Neural progenitor cell (in vitro differentiated cells): Measurements from ENCODE around the gene CAB39L. TPM values are rescaled to one million over a fixed set of nuclear protein-coding genes. Genes with fewer than 3 reads are reported as not detected.
A peak's percentile ranks its signal among the peaks of the same experiment; 100 is the strongest.

Experiments
- DNase-seq: peaks from one replicate; pipeline ENCODE4 v3.0.0-alpha.2; 2016; ENCODE audit warnings: low spot score
- H2AFZ ChIP-seq: fragments of 200-600 bp; sonication (generic); replicated peaks from 2 replicates; pipeline ENCODE4 v1.6.1; 2016; ENCODE audit warnings: antibody characterized with exemption
- H3F3A ChIP-seq: fragments of 200-600 bp; sonication (generic); 2 replicates; pipeline ENCODE4 v1.6.1; 2016; ENCODE audit warnings: antibody characterized with exemption, low read depth
- H3K27ac ChIP-seq: fragments of 200-600 bp; sonication (generic); 2 replicates; pipeline ENCODE4 v1.5.1; 2016; ENCODE audit warnings: mild to moderate bottlenecking
- H3K27me3 ChIP-seq: fragments of 200-600 bp; sonication (generic); 2 replicates; pipeline ENCODE4 v1.6.1; 2016; ENCODE audit warnings: mild to moderate bottlenecking, moderate library complexity
- H3K36me3 ChIP-seq: fragments of 200-600 bp; sonication (generic); 2 replicates; pipeline ENCODE4 v1.5.1; 2016
- H3K4me1 ChIP-seq: fragments of 200-600 bp; sonication (generic); 2 replicates; pipeline ENCODE4 v1.6.1; 2016; ENCODE audit warnings: mixed run types
- H3K4me2 ChIP-seq: fragments of 200-600 bp; sonication (generic); 2 replicates; pipeline ENCODE4 v1.6.1; 2016
- H3K4me3 ChIP-seq: fragments of 200-600 bp; sonication (generic); 2 replicates; pipeline ENCODE4 v1.5.1; 2016
- H3K79me2 ChIP-seq: fragments of 200-600 bp; sonication (generic); 2 replicates; pipeline ENCODE4 v1.6.1; 2016; ENCODE audit warnings: low read depth
- H3K9ac ChIP-seq: fragments of 200-600 bp; sonication (generic); 2 replicates; pipeline ENCODE4 v1.6.1; 2016
- H3K9me3 ChIP-seq: fragments of 200-600 bp; sonication (generic); 2 replicates; pipeline ENCODE4 v1.5.1; 2016; ENCODE audit warnings: low read depth
- H4K20me1 ChIP-seq: fragments of 200-600 bp; sonication (generic); 2 replicates; pipeline ENCODE4 v1.6.1; 2016; ENCODE audit warnings: low read depth
- H3K27ac Mint-ChIP-seq: 3 replicates; pipeline ENCODE4 v1.8.0; 2021; ENCODE audit warnings: mixed read lengths
- H3K27me3 Mint-ChIP-seq: 2 replicates; pipeline ENCODE4 v1.8.0; 2022; ENCODE audit warnings: low read depth, mild to moderate bottlenecking, inconsistent platforms, moderate library complexity, mixed read lengths; ENCODE audit not compliant: insufficient read depth
- H3K36me3 Mint-ChIP-seq: 3 replicates; pipeline ENCODE4 v1.8.0; 2021; ENCODE audit warnings: mixed read lengths
- H3K4me1 Mint-ChIP-seq: 3 replicates; pipeline ENCODE4 v1.8.0; 2021; ENCODE audit warnings: mixed read lengths
- H3K4me3 Mint-ChIP-seq: 3 replicates; pipeline ENCODE4 v1.8.0; 2021; ENCODE audit warnings: mild to moderate bottlenecking, moderate library complexity, mixed read lengths
- H3K9me3 Mint-ChIP-seq: 3 replicates; pipeline ENCODE4 v1.8.0; 2020; ENCODE audit warnings: mixed read lengths
- CTCF ChIP-seq: fragments of 200-600 bp; sonication (generic); IDR thresholded peaks from 2 replicates; pipeline ENCODE4 v1.5.1; 2017; ENCODE audit warnings: antibody characterized with exemption, mild to moderate bottlenecking
- EZH2 ChIP-seq: fragments of 200-600 bp; sonication (generic); IDR thresholded peaks from 2 replicates; pipeline ENCODE4 v1.6.1; 2017; ENCODE audit warnings: antibody characterized with exemption, mild to moderate bottlenecking, moderate library complexity
- EZH2phosphoT487 ChIP-seq: fragments of 200-600 bp; sonication (generic); IDR thresholded peaks from 2 replicates; pipeline ENCODE4 v1.6.1; 2017; ENCODE audit warnings: antibody characterized with exemption
- total RNA-seq: library from RNA; depleted of rRNA; stranded (reverse); fragments of >200 nt; gene quantifications from 2 replicates; pipeline ENCODE4 v1.2.3, GENCODE V29; 2015; ENCODE audit warnings: low replicate concordance

The CAB39L gene
- total RNA-seq, 1 donor from 2014 or later: 18.1 TPM

- no peaks in the 10 kb centered on the region for H3K27me3 ChIP-seq
- H4K20me1 ChIP-seq: no peaks in the 10 kb centered on the region
- no peaks in the 10 kb centered on the region for H3K9me3 ChIP-seq
- no peak overlapping the region for H3K4me2 ChIP-seq
- H3K79me2 ChIP-seq: no peaks in the 10 kb centered on the region
- no peak overlapping the region for H3K4me3 ChIP-seq
- H3K27me3 Mint-ChIP-seq: peaks cover 8% of the 10 kb centered on the region
- no peak overlapping the region for H3K9ac ChIP-seq
- H3K4me1 Mint-ChIP-seq: peaks cover 34% of the 10 kb centered on the region
- no peak for DNase-seq
- no peaks in the 10 kb centered on the region for H3K36me3 Mint-ChIP-seq
- no peak overlapping the region for H2AFZ ChIP-seq
- no peaks in the 10 kb centered on the region for H3K4me1 ChIP-seq
- no peak overlapping the region for H3K4me3 Mint-ChIP-seq
- H3F3A ChIP-seq: no peaks in the 10 kb centered on the region
- no peaks in the 10 kb centered on the region for H3K36me3 ChIP-seq
- no peak overlapping the region for H3K27ac ChIP-seq
- no peaks in the 10 kb centered on the region for H3K9me3 Mint-ChIP-seq
- peak overlapping the region; percentile 44 for H3K27ac Mint-ChIP-seq
- TF ChIP-seq CTCF: no peak
- no peak for TF ChIP-seq EZH2phosphoT487
- TF ChIP-seq EZH2: no peak
Measured at GRCh38 chr13:49305792-49306425, 138.0 kb downstream of the CAB39L start.

DNA sequence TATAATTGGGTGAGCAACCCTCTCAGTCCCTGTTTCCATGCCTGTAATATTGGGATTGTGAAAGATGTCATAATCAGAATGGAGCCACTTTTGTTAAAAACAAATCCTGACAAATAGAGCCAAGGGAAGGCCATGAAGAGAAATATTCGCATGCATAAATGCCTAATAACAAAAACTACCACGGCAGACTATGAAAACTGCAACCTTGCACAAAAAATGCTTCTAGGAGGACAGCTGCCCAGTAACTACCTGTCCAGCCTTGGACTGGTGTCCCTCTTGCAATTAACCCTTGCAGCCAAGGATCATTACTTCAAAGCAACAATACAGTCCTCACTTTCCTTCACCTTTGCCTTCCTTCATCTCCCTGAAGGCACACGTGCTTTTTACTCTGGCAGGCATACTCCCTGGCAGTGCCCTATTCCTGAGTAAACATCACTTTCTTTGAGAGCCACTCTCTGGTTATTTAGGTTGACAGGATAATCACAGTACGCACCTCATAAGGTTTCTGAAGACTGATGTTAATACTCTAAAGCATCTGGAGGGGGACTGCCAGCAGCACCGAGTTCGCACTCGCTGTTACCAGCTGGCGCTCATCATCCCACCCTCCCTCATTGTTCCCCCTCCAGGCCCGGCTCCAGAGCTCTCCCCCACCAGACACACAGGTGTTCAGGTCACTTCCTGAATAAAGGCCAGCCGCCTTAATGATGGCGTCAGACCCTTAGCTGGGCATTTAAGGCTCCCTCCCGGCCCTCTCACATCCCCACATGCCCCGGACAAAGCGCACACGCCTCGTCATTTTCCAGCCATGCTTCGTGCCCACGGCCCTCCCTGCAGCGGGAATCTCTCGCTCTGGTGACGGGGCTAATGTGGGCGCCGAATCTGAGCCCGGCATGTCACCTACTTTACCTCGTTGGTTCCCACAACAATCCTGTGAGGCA lies 138.8 kb downstream of the CAB39L start:
- no peak for TF ChIP-seq EZH2
- no peak for TF ChIP-seq EZH2phosphoT487
- no peak for TF ChIP-seq CTCF
- no peaks in the 10 kb centered on the region for H4K20me1 ChIP-seq
- no peaks in the 10 kb centered on the region for H3K79me2 ChIP-seq
- no peaks in the 10 kb centered on the region for H3K36me3 Mint-ChIP-seq
- no peak for DNase-seq
- no peak overlapping the region for H3K4me3 Mint-ChIP-seq
- H3K9me3 ChIP-seq: no peaks in the 10 kb centered on the region
- H3K27ac Mint-ChIP-seq: no peak overlapping the region
- H3K27me3 Mint-ChIP-seq: peaks cover 8% of the 10 kb centered on the region
- no peaks in the 10 kb centered on the region for H3K4me1 ChIP-seq
- no peak overlapping the region for H3K27ac ChIP-seq
- H3K9ac ChIP-seq: no peak overlapping the region
- no peak overlapping the region for H3K4me2 ChIP-seq
- H3K4me1 Mint-ChIP-seq: peaks cover 36% of the 10 kb centered on the region
- no peaks in the 10 kb centered on the region for H3F3A ChIP-seq
- H3K4me3 ChIP-seq: no peak overlapping the region
- H3K27me3 ChIP-seq: no peaks in the 10 kb centered on the region
- no peaks in the 10 kb centered on the region for H3K36me3 ChIP-seq
- no peaks in the 10 kb centered on the region for H3K9me3 Mint-ChIP-seq
- no peak overlapping the region for H2AFZ ChIP-seq

GRCh38 chr13:49304356-49304755 lies 139.5 kb downstream of the CAB39L start:
- Histone ChIP-seq H3K36me3 (no peaks in the 10 kb centered on the region), H3K27ac (no peak overlapping the region), H3K4me3 (no peak overlapping the region), H4K20me1 (no peaks in the 10 kb centered on the region), H3K9ac (no peak overlapping the region), H3K4me1 (no peaks in the 10 kb centered on the region), H3K4me2 (no peak overlapping the region), H3K79me2 (no peaks in the 10 kb centered on the region), H3K9me3 (no peaks in the 10 kb centered on the region), H3K27me3 (no peaks in the 10 kb centered on the region), H2AFZ (no peak overlapping the region), H3F3A (no peaks in the 10 kb centered on the region)
- DNase-seq: no peak
- H3K4me3 Mint-ChIP-seq: no peak overlapping the region
- no peak overlapping the region for H3K27ac Mint-ChIP-seq
- H3K36me3 Mint-ChIP-seq: no peaks in the 10 kb centered on the region
- no peak for TF ChIP-seq EZH2phosphoT487
- TF ChIP-seq CTCF: no peak
- TF ChIP-seq EZH2: no peak
- H3K4me1 Mint-ChIP-seq: peaks cover 34% of the 10 kb centered on the region
- H3K9me3 Mint-ChIP-seq: no peaks in the 10 kb centered on the region
- peaks cover 8% of the 10 kb centered on the region for H3K27me3 Mint-ChIP-seq
